ENCODE results near the gene EEIG1.

GRCh38 chr9:127963359-127964064 lies 17.3 kb downstream of the EEIG1 start:
- no peak for TF ChIP-seq REST (IDR thresholded peaks at IDR 0.05; ENCODE audit: low read depth, low read length)
- no peak for TF ChIP-seq CTCF (IDR thresholded peaks at IDR 0.05 in 2 of 3, conservative IDR thresholded peaks at IDR 0.05 in 1 of 3; ENCODE audit: control insufficient read depth in 2 of 3, extremely low read depth in 1 of 3, insufficient read depth in 1 of 3, low read depth in 3 of 3, low read length in 3 of 3)
